Erythroblast (primary cell): Measurements from ENCODE around the gene FITM1.

Source experiments
- GATA1 ChIP-seq: IDR thresholded peaks from 2 replicates; pipeline ENCODE4 v1.6.1; 2011; ENCODE audit warnings: low read depth, mild to moderate bottlenecking, control low read depth, low read length, moderate library complexity
- POLR2A ChIP-seq: IDR thresholded peaks from 2 replicates; pipeline ENCODE4 v1.6.1; 2011; ENCODE audit warnings: mild to moderate bottlenecking, low read length

- peak; percentile 89 for TF ChIP-seq POLR2A
- TF ChIP-seq GATA1, result no peak
Observed at GRCh38 chr14:24141097-24141880, 10.8 kb downstream of the FITM1 start, which contains the start of gene EMC9.
